Loucy (cell line): ENCODE measurements around the gene BABAM2.

ENCODE experiments used
- CTCF ChIP-seq: fragments of 200-600 bp; sonication (generic); conservative IDR thresholded peaks from 2 replicates; pipeline ENCODE4 v1.5.1; 2014; ENCODE audit warnings: mild to moderate bottlenecking, antibody characterized with exemption, low read length
- EZH2phosphoT487 ChIP-seq: fragments of 200-600 bp; IDR thresholded peaks from 2 replicates; pipeline ENCODE4 v1.6.1; 2018; ENCODE audit warnings: antibody characterized with exemption, mild to moderate bottlenecking, moderate library complexity, borderline replicate concordance

DNA sequence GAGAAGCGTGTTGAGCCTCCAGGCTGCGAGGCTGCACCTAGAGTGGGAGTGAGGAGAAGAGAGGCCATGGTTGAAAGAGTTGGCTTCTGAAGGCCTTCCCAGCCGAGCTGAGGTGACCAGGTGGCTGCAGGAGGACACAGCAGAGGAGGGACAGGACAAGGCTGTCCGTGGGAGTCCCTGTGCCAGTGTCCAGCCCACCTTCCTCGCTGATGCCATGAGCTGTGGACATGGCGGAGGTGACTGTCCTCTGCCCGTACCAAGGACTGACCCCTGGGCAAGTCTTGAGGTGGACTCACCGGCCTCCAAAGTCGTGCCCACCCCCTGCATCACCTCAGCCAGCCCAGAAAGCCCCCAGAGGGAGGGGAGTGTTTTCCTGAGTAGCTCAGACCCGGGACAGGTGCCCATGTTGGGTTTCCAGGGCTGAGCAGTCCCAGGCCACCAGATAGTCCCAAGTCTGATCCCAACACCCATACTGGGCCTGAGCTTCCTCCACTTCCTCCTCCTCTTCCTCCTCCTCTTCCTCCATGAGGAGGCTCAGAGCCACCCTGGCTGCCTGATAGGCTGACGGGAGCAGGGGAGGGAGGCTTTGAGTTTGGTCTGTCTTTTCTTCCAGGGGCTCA is 459.1 kb downstream of the BABAM2 start:
- TF ChIP-seq CTCF = no peak
- no peak for TF ChIP-seq EZH2phosphoT487
